Mucosa of rectum (tissue), 2 donors: ENCODE measurements around the gene SLC25A10.
A peak's percentile ranks its signal among the peaks of the same experiment; 100 is the strongest.

Source experiments
- H3K27ac ChIP-seq, 2 donors: one replicate each; pipeline ENCODE4 v1.7.0; 2013; ENCODE audit warnings: inconsistent platforms in 2 of 2, low read depth in 2 of 2, low read length in 2 of 2
- H3K27me3 ChIP-seq, 2 donors: one replicate each; pipeline ENCODE4 v1.7.0; 2013; ENCODE audit warnings: low read length in 2 of 2; ENCODE audit not compliant: control insufficient read depth in 2 of 2, insufficient read depth in 2 of 2
- H3K36me3 ChIP-seq, 2 donors: one replicate each; pipeline ENCODE4 v1.7.0; 2013; ENCODE audit warnings: low read length in 2 of 2; ENCODE audit not compliant: control insufficient read depth in 2 of 2, insufficient read depth in 2 of 2
- H3K4me1 ChIP-seq, 2 donors: one replicate each; pipeline ENCODE4 v1.7.0; 2013; ENCODE audit warnings: low read length in 2 of 2, mild to moderate bottlenecking in 1 of 2; ENCODE audit not compliant: control insufficient read depth in 2 of 2, insufficient read depth in 2 of 2
- H3K4me3 ChIP-seq, 2 donors: one replicate each; pipeline ENCODE4 v1.7.0; 2013; ENCODE audit warnings: low read length in 2 of 2
- H3K9ac ChIP-seq, 2 donors: one replicate each; pipeline ENCODE4 v1.7.0; 2013; ENCODE audit warnings: low read length in 2 of 2, low read depth in 1 of 2, mild to moderate bottlenecking in 1 of 2
- H3K9me3 ChIP-seq, 2 donors: one replicate each; pipeline ENCODE4 v1.7.0; 2013; ENCODE audit warnings: low read length in 2 of 2; ENCODE audit not compliant: control insufficient read depth in 2 of 2
- donor health status: healthy.
- donor health status: Normal muscosa, but diverticular disease.

The SLC25A10 gene

GRCh38 chr17:81722184-81723120 is 10.4 kb downstream of the SLC25A10 start:
- Histone ChIP-seq H3K27ac (peak overlapping the region; percentile 76 to 81), H3K4me3 (peak overlapping the region in 1 of 2 donors; percentile 20), H3K9ac (peak overlapping the region in 1 of 2 donors; percentile 37), H3K27me3 (no peaks in the 10 kb centered on the region), H3K4me1 (peaks cover 27 to 32% of the 10 kb centered on the region in 2 donors), H3K36me3 (peaks cover 0 to 7% of the 10 kb centered on the region in 2 donors), H3K9me3 (no peaks in the 10 kb centered on the region)

- peak overlapping the region in 1 of 2 donors; percentile 24 for H3K9ac ChIP-seq
- peak overlapping the region; percentile 65 to 70 for H3K27ac ChIP-seq
- H3K4me1 ChIP-seq: peaks cover 27 to 32% of the 10 kb centered on the region in 2 donors
These were observed 11.6 kb downstream of the SLC25A10 start for GRCh38 chr17:81723651-81724209.

GRCh38 chr17:81725439-81725838 is 13.4 kb downstream of the SLC25A10 start:
- Histone ChIP-seq H3K36me3 (peaks cover 0 to under 1% of the 10 kb centered on the region in 2 donors), H3K9me3 (no peaks in the 10 kb centered on the region), H3K27ac (no peak overlapping the region), H3K9ac (no peak overlapping the region), H3K4me3 (no peak overlapping the region), H3K27me3 (no peaks in the 10 kb centered on the region), H3K4me1 (peaks cover 27 to 32% of the 10 kb centered on the region in 2 donors)

More at GRCh38 chr17:81723651-81724209, 11.6 kb downstream of the SLC25A10 start:
- Histone ChIP-seq H3K27me3 (no peaks in the 10 kb centered on the region), H3K4me3 (no peak overlapping the region), H3K36me3 (peaks cover 0 to 2% of the 10 kb centered on the region in 2 donors), H3K9me3 (no peaks in the 10 kb centered on the region)

GRCh38 chr17:81726004-81726403 is 13.9 kb downstream of the SLC25A10 start:
- Histone ChIP-seq H3K27me3 (no peaks in the 10 kb centered on the region), H3K4me3 (no peak overlapping the region), H3K9ac (no peak overlapping the region), H3K4me1 (peaks cover 27 to 32% of the 10 kb centered on the region in 2 donors), H3K36me3 (no peaks in the 10 kb centered on the region), H3K27ac (no peak overlapping the region), H3K9me3 (no peaks in the 10 kb centered on the region)

DNA sequence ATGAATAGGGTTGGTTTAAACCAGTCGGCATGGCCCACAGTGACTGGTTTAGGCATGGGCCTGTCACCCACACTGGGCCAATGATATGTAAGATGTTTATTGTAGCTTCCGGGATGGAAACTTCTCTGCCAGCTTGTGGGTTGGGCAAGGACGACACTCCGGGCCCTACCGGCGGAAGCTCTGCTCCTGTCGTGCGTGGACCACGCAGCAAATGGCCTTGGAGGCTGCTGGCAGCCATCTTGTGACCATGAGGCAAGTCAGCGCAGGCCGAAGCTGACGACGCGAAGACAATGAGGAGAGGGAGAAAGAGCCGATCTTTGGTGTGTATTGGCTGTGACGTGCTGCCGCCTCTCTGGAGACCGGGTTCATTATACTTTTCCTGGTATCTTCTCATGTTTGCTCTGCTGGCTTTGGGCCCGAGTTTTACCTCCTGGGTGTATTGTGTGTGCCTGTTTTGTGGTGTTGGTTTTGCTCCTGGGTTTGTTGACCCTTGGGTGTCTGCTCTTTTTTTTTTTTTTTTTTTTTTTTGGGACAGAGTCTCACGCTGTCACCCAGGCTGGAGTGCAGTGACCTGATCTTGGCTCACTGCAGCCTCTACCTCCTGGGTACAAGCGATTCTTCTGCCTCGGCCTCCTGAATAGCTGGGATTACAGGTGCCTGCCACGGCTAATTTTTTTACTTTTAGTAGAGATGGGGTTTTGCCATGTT is 15.4 kb downstream of the SLC25A10 start:
- Histone ChIP-seq H3K9ac (peak overlapping the region in 1 of 2 donors; percentile 58), H3K27ac (peak overlapping the region; percentile 71 to 89)

GRCh38 chr17:81733507-81734404 is 21.7 kb downstream of the SLC25A10 start:
- Histone ChIP-seq H3K9ac (peak overlapping the region in 1 of 2 donors; percentile 62), H3K27me3 (peaks cover 0 to 3% of the 10 kb centered on the region in 2 donors), H3K4me3 (peak overlapping the region in 1 of 2 donors; percentile 44), H3K36me3 (no peaks in the 10 kb centered on the region), H3K4me1 (peaks cover 22 to 25% of the 10 kb centered on the region in 2 donors), H3K27ac (peak overlapping the region in 1 of 2 donors; percentile 42), H3K9me3 (no peaks in the 10 kb centered on the region)

More for the DNA sequence above, 15.4 kb downstream of the SLC25A10 start:
- H3K27me3 ChIP-seq: no peaks in the 10 kb centered on the region
- H3K4me1 ChIP-seq: peaks cover 16 to 23% of the 10 kb centered on the region in 2 donors
- H3K4me3 ChIP-seq: peak overlapping the region; percentile 48 to 60
- H3K9me3 ChIP-seq: no peaks in the 10 kb centered on the region
- no peaks in the 10 kb centered on the region for H3K36me3 ChIP-seq

DNA sequence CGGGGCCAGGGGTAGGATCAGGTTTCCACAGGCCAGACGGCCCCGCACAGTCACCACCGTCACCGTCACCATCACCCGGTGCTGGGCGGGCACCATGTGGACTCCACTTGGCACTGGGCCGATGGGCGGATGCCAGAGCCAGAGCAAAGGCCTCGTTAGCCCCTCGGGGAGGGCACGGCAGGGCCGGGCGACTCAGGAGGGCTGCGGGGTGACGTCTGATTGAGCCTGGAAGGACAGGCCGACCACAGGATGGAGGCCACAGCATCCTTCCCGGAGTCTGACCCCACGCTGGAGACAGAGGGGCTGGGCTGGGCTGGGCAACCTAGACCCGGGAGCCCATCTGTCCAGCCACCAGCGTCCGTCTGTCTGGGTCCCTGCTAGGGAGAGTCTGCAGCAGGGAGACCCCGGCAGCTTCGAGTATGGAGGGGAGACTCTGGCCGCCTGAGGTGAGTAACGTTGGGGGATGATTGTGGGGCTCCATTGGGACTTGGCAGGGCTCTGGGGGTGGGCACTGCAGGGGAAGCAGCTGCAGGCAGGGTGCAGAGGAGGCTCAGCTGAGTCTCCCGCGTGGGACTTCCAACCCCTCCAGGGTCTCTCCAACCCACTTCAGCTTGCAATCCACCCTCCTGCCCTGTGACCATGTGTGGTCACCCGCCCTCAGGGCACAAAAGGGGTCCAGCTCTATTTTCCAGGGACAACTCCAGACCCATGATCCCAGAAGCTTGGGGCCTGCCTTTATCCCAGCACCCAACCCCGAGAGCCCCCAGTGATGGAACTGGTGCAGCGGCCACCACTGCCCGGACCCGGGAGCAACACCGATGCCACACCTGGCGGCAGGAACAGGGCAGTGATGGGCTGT is 22.6 kb downstream of the SLC25A10 start:
- Histone ChIP-seq H3K4me3 (peak overlapping the region in 1 of 2 donors; percentile 7), H3K9me3 (no peaks in the 10 kb centered on the region), H3K9ac (peak overlapping the region in 1 of 2 donors; percentile 62), H3K4me1 (peaks cover 22 to 25% of the 10 kb centered on the region in 2 donors), H3K36me3 (no peaks in the 10 kb centered on the region), H3K27me3 (peaks cover 0 to 3% of the 10 kb centered on the region in 2 donors), H3K27ac (peak overlapping the region in 1 of 2 donors; percentile 42)

DNA sequence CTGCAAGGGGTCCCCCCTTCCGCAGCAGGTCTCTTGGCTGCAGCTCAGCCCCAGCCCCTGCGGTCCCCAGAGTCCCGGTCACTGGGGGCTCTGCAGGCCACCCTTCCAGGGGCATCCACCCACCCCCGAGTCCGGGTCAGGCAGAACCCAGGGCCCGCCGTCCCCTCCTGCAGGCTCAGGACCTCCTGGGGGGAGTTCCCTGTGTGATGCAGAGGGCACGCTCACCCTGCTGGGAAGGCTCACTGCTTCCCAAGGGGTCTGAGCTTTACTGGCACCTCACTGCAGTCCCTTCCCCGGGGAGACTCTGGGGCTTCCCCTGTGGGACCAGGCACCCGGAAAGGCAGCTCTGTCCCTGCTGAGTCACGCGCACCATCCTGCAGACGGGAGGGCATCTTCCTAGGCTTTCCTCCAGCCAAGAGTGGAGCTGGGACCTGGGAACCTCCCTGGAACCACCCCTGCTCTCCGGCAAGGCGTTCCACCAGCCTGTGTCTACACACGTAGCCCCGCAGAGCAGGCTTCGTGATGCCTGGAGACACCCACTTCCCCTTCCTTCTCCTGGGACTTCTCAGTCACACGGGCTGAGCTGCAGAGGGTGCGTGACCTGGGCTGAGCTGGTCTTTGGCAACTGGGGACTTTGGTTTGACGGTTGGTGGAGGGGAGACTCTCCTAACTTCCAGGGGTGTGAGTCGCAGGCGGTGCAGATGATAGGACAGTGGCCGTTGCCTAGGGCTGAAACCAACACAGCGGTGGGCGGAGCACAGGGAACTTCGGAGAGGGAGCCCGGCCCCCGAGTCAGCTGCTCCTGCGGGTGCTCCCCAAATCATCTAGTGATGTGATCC is 23.4 kb downstream of the SLC25A10 start:
- Histone ChIP-seq H3K9ac (peak overlapping the region; percentile 49 to 60), H3K4me1 (peaks cover 22 to 25% of the 10 kb centered on the region in 2 donors)

More for the DNA sequence above, 23.4 kb downstream of the SLC25A10 start:
- peak overlapping the region; percentile 38 to 52 for H3K27ac ChIP-seq
- H3K4me3 ChIP-seq: peak overlapping the region; percentile 52 to 56
- H3K9me3 ChIP-seq: no peaks in the 10 kb centered on the region
- peaks cover 0 to 4% of the 10 kb centered on the region in 2 donors for H3K27me3 ChIP-seq
- H3K36me3 ChIP-seq: no peaks in the 10 kb centered on the region
